ENCODE measurements around the gene PTTG1IP. TPM values are rescaled to one million over a fixed set of nuclear protein-coding genes. Genes with fewer than 3 reads are reported as not detected.

PTTG1IP gene
- total and polyA plus RNA-seq, 2 of the 13 experiments (the other 11 are each of a cell fraction or from before 2014, with no cell fraction given) = 161 to 700 TPM

- peak; percentile 54 for TF ChIP-seq CTCF (CRISPR knock-in tag; IDR thresholded peaks at IDR 0.05)
- TF ChIP-seq NFYC (CRISPR knock-in tag; IDR thresholded peaks at IDR 0.05) = no peak
- no peak for TF ChIP-seq BRCA1 (CRISPR knock-in tag; IDR thresholded peaks at IDR 0.05)
- no peak for TF ChIP-seq SCMH1 (CRISPR knock-in tag; IDR thresholded peaks at IDR 0.05; ENCODE audit: borderline replicate concordance)
- no peak for TF ChIP-seq ZNF44 (CRISPR knock-in tag; IDR thresholded peaks at IDR 0.05)
- TF ChIP-seq ZNF510 (CRISPR knock-in tag; IDR thresholded peaks at IDR 0.05; ENCODE audit: low read depth) = no peak
- TF ChIP-seq ZBTB39 (CRISPR knock-in tag; IDR thresholded peaks at IDR 0.05) = no peak
- TF ChIP-seq RARG (CRISPR knock-in tag; IDR thresholded peaks at IDR 0.05; ENCODE audit: low read depth) = no peak
- no peak for TF ChIP-seq POLR2A (IDR thresholded peaks at IDR 0.05; ENCODE audit: insufficient read depth in 1 of 2, low read depth in 2 of 2, low read length in 2 of 2)
- no peak for TF ChIP-seq ZSCAN20 (CRISPR knock-in tag; IDR thresholded peaks at IDR 0.05; ENCODE audit: borderline replicate concordance)
- TF ChIP-seq ZBTB7B (CRISPR knock-in tag; IDR thresholded peaks at IDR 0.05) = 0 out of 2 replicates have a peak, but pooled peaks have one; percentile 20
- TF ChIP-seq MEIS2 (CRISPR knock-in tag; IDR thresholded peaks at IDR 0.05) = no peak
- TF ChIP-seq E2F1 (CRISPR knock-in tag; IDR thresholded peaks at IDR 0.05) = no peak
- no peak for TF ChIP-seq DNMT3B (CRISPR knock-in tag; conservative IDR thresholded peaks at IDR 0.05)
- TF ChIP-seq TCF7L2 (IDR thresholded peaks at IDR 0.05; ENCODE audit: low read depth, low read length) = no peak
- TF ChIP-seq FUBP1 (CRISPR knock-in tag; IDR thresholded peaks at IDR 0.05; ENCODE audit: borderline replicate concordance) = no peak
- TF ChIP-seq ZNF282 (IDR thresholded peaks at IDR 0.05; ENCODE audit: partially characterized antibody) = no peak
- peak; percentile 43; the same call in 1 of the 2 replicates for TF ChIP-seq ZNF574 (CRISPR knock-in tag; IDR thresholded peaks at IDR 0.05)
- 0 out of 2 replicates have a peak, but pooled peaks have one; percentile 47 for TF ChIP-seq HDAC1 (CRISPR knock-in tag; IDR thresholded peaks at IDR 0.05)
- no peak for TF ChIP-seq ZNF572 (CRISPR knock-in tag; IDR thresholded peaks at IDR 0.05)
Measured at GRCh38 chr21:44845418-44846223, 27.9 kb downstream of the PTTG1IP start (continued).

All from HepG2 (cell line).